ENCODE results near the gene C2CD4C. TPM values are rescaled to one million over a fixed set of nuclear protein-coding genes. Genes with fewer than 3 reads are reported as not detected.

The C2CD4C gene
- total RNA-seq, 4 donors from 2014 or later = 0.21 to 2.7 (median 1.5) TPM

DNA sequence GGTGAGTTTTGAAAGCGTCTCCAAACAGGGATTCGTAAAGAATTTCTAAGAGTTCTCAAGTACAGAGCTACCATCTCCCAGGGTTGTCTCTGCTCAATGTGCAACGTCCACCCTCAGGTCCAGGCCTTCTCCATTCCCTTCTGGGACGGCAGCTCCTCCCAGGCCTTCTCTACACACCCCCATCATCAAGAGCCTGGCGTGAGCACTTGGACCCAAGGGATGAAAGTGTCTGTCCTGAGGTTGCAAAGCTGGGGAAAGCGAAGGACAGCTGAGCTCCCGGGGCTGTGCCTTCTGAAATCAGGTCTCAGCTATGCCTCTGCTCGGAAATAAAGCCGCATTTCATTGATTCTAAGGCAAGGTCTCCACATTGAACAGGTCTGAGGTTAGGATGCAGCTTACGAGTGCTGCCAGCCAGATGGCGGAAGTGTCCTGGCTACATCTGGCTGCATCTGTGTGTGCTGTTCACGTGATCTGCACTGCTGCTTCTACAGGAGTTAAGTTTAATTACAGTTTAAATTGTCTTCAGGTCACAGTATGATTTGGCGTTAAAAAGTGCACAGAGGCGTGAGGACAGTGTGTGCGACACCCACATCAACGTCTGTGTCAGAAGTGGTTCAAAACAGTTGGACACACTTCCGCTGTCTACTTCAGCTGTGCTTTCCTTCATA, 37.3 kb downstream of the C2CD4C start:
- no peak for DNase-seq (ENCODE audit: low spot score in 2 of 2)
- TF ChIP-seq POLR2A (IDR thresholded peaks at IDR 0.05) (no peak), EP300 (IDR thresholded peaks at IDR 0.05) (no peak)
- TF ChIP-seq, protein P1, sequence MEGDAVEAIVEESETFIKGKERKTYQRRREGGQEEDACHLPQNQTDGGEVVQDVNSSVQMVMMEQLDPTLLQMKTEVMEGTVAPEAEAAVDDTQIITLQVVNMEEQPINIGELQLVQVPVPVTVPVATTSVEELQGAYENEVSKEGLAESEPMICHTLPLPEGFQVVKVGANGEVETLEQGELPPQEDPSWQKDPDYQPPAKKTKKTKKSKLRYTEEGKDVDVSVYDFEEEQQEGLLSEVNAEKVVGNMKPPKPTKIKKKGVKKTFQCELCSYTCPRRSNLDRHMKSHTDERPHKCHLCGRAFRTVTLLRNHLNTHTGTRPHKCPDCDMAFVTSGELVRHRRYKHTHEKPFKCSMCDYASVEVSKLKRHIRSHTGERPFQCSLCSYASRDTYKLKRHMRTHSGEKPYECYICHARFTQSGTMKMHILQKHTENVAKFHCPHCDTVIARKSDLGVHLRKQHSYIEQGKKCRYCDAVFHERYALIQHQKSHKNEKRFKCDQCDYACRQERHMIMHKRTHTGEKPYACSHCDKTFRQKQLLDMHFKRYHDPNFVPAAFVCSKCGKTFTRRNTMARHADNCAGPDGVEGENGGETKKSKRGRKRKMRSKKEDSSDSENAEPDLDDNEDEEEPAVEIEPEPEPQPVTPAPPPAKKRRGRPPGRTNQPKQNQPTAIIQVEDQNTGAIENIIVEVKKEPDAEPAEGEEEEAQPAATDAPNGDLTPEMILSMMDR (IDR thresholded peaks at IDR 0.05) = no peak
- Histone ChIP-seq H3K4me1 (no peaks in the 10 kb centered on the region), H3K27ac (no peak overlapping the region), H3K27me3 (peaks cover 0 to 64% of the 10 kb centered on the region in 2 donors), H3K36me3 (no peaks in the 10 kb centered on the region), H3K9me3 (peaks cover 0 to 2% (median 0%) of the 10 kb centered on the region in 4 donors), H3K4me3 (no peak overlapping the region)
- WGBS, 2 donors = 52 to 58% methylated on average over 17 of the region's 17 CpGs

DNA sequence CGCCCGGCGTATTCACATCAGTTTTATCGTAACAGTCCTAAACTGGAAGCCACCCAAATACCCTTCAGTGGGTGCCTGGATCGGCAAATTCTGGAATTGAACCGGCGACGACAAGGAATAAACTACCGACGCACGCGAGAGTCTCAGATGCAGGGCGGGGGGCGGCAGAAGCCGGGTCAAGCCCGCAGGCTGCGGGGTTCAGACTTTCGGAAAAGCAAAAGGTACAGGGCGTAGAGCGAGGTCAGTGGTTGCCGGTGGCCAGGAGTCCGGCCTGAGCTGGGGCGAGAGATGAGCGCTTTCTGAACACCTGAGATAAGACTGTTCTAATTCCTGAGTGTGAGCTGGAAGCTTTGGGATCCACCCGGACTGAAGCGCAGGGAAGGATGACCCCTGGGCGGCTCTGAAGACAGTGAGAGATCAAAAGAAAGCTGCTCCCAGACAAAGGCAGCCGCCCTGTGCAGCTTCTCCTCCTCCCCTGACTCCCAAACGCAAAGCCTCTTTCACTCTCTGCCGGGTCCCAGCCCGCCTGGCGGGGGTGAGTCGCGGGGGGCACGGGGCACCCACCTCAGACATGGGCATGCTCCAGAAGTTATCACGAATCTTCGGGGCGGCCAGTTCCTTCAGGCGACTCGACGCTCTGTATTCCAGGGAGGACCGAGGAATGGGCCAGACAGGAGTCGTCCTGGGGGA, 38.2 kb downstream of the C2CD4C start:
- DNase-seq (ENCODE audit: low spot score in 2 of 2) = no peak

DNA sequence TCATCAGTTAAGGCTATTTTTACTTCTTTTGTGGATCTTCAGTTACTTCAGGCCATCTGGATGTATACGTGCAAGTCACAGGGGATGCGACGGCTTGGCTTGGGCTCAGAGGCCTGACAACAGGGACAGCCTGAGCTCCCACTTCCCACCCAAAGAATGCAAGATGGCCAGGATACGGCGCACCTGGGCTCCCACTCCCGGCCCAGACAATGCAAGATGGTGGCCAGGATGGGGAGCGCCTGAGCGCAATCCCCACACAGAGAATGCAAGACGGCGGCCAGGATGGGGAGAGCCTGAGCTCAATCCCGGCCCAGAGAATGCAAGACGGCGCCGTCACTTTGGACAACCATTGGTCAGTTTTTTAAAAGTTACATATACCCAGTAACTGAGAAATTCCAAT, 39.1 kb downstream of the C2CD4C start:
- Histone ChIP-seq H3K4me3 (no peak overlapping the region), H3K4me1 (no peaks in the 10 kb centered on the region), H3K36me3 (no peaks in the 10 kb centered on the region), H3K27ac (no peak overlapping the region), H3K27me3 (peaks cover 0 to 58% of the 10 kb centered on the region in 2 donors), H3K9me3 (peaks cover 0 to 2% (median 0%) of the 10 kb centered on the region in 4 donors)
- TF ChIP-seq, protein P1 (IDR thresholded peaks at IDR 0.05) = no peak
- no peak for TF ChIP-seq POLR2A (IDR thresholded peaks at IDR 0.05)
- no peak for TF ChIP-seq EP300 (IDR thresholded peaks at IDR 0.05)
- 89 to 93% methylated on average over 14 of the region's 14 CpGs for WGBS, 2 donors
- no peak for DNase-seq (ENCODE audit: low spot score in 2 of 2)

More for the DNA sequence above, 38.2 kb downstream of the C2CD4C start:
- Histone ChIP-seq H3K36me3 (no peaks in the 10 kb centered on the region), H3K4me1 (no peaks in the 10 kb centered on the region), H3K27ac (no peak overlapping the region), H3K4me3 (no peak overlapping the region), H3K27me3 (peaks cover 0 to 66% of the 10 kb centered on the region in 2 donors), H3K9me3 (peaks cover 0 to 2% (median 0%) of the 10 kb centered on the region in 4 donors)
- TF ChIP-seq, protein P1 (IDR thresholded peaks at IDR 0.05) = no peak
- TF ChIP-seq EP300 (IDR thresholded peaks at IDR 0.05) (no peak), POLR2A (IDR thresholded peaks at IDR 0.05) (no peak)
- 87% methylated on average over 40 to 43 of the region's 43 CpGs for WGBS, 2 donors

DNA sequence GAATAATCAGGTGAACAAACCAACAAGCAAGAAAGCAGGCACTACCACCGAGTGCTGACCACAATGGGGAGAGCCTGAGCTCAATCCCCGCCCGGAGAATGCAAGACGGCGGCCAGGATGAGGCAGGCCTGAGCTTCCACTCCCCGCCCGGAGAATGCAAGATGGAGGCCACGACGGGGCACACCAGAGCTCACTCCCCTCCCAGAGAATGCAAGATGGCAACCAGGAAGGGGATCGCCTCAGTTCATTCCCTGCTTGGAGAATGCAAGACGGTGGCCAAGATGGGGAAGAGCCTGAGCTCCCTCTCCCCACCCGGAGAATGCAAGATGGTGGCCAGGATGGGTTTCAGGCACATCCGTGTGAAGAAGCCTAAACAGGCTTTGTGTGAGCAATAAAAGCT, 39.7 kb downstream of the C2CD4C start:
- no peaks in the 10 kb centered on the region for H3K4me1 ChIP-seq

More for the DNA sequence above, 39.7 kb downstream of the C2CD4C start:
- Histone ChIP-seq H3K4me3 (no peak overlapping the region), H3K27me3 (peaks cover 0 to 52% of the 10 kb centered on the region in 2 donors), H3K27ac (no peak overlapping the region), H3K36me3 (no peaks in the 10 kb centered on the region), H3K9me3 (peaks cover 0 to 2% (median 0%) of the 10 kb centered on the region in 4 donors)
- no peak for DNase-seq (ENCODE audit: low spot score in 2 of 2)
- WGBS, 2 donors = 76 to 83% methylated on average over 13 of the region's 13 CpGs
- TF ChIP-seq POLR2A (IDR thresholded peaks at IDR 0.05) (no peak), EP300 (IDR thresholded peaks at IDR 0.05) (no peak)
- TF ChIP-seq, protein P1 (IDR thresholded peaks at IDR 0.05) = no peak

Measured in tibial nerve (tissue), 4 donors.